ENCODE measurements around the gene ITGA11. TPM values are rescaled to one million over a fixed set of nuclear protein-coding genes. Genes with fewer than 3 reads are reported as not detected.

The ITGA11 gene
- total RNA-seq, 1 donor from 2014 or later: 7.1 TPM

GRCh38 chr15:68463444-68463843, 31.5 kb upstream of the ITGA11 start:
- H3K36me3 ChIP-seq: no peaks in the 10 kb centered on the region
- H3K4me3 ChIP-seq: no peak overlapping the region
- no peak for TF ChIP-seq CTCF (IDR thresholded peaks at IDR 0.05)
- H3K4me1 ChIP-seq: no peaks in the 10 kb centered on the region
- no peaks in the 10 kb centered on the region for H3K9me3 ChIP-seq
- no peaks in the 10 kb centered on the region for H3K27me3 ChIP-seq
- DNase-seq (no peak), ATAC-seq (no peak)
- no peak overlapping the region for H3K27ac ChIP-seq
- intact Hi-C loops (cut with DNase I): no loop called here

GRCh38 chr15:68460166-68460565, 28.2 kb upstream of the ITGA11 start:
- intact Hi-C loops (cut with DNase I): no loop called here

GRCh38 chr15:68450192-68450591, 18.2 kb upstream of the ITGA11 start:
- no peaks in the 10 kb centered on the region for H3K4me1 ChIP-seq
- H3K9me3 ChIP-seq: no peaks in the 10 kb centered on the region
- ATAC-seq (no peak), DNase-seq (no peak)
- intact Hi-C loops (cut with DNase I): no loop called here
- no peak for TF ChIP-seq CTCF (IDR thresholded peaks at IDR 0.05)
- peaks cover 18% of the 10 kb centered on the region for H3K27me3 ChIP-seq
- no peak overlapping the region for H3K27ac ChIP-seq
- H3K36me3 ChIP-seq: no peaks in the 10 kb centered on the region
- H3K4me3 ChIP-seq: no peak overlapping the region

More at GRCh38 chr15:68460166-68460565, 28.2 kb upstream of the ITGA11 start:
- Histone ChIP-seq H3K9me3 (no peaks in the 10 kb centered on the region), H3K4me3 (no peak overlapping the region), H3K27me3 (no peaks in the 10 kb centered on the region), H3K27ac (no peak overlapping the region), H3K36me3 (no peaks in the 10 kb centered on the region), H3K4me1 (no peaks in the 10 kb centered on the region)
- ATAC-seq (no peak), DNase-seq (no peak)
- TF ChIP-seq CTCF (IDR thresholded peaks at IDR 0.05): no peak

GRCh38 chr15:68449389-68449788, 17.4 kb upstream of the ITGA11 start:
- no peaks in the 10 kb centered on the region for H3K4me1 ChIP-seq
- peaks cover 18% of the 10 kb centered on the region for H3K27me3 ChIP-seq
- no peak overlapping the region for H3K4me3 ChIP-seq
- no peaks in the 10 kb centered on the region for H3K9me3 ChIP-seq
- no peak overlapping the region for H3K27ac ChIP-seq
- no peak for DNase-seq
- no peaks in the 10 kb centered on the region for H3K36me3 ChIP-seq
- ATAC-seq: no peak
- no peak for TF ChIP-seq CTCF (IDR thresholded peaks at IDR 0.05)
- intact Hi-C loops (cut with DNase I): no loop called here

GRCh38 chr15:68447976-68448755, 16.2 kb upstream of the ITGA11 start:
- no peak overlapping the region for H3K27ac ChIP-seq
- DNase-seq (no peak), ATAC-seq (no peak)
- TF ChIP-seq CTCF (IDR thresholded peaks at IDR 0.05): no peak
- no peaks in the 10 kb centered on the region for H3K9me3 ChIP-seq
- peaks cover 18% of the 10 kb centered on the region for H3K27me3 ChIP-seq
- intact Hi-C loops (cut with DNase I): no loop called here
- no peaks in the 10 kb centered on the region for H3K36me3 ChIP-seq
- H3K4me1 ChIP-seq: no peaks in the 10 kb centered on the region
- no peak overlapping the region for H3K4me3 ChIP-seq
